Measurements from ENCODE around the gene FAM149B1.

Gene FAM149B1

GRCh38 chr10:73183667-73184281, 15.9 kb downstream of the FAM149B1 start:
- Histone ChIP-seq H2BK5ac (ENCODE audit: low read depth, low read length, poor library complexity, severe bottlenecking) (no peak overlapping the region), H3K4me3 (ENCODE audit: insufficient read depth in 1 of 2, low read depth in 1 of 2, low read length in 2 of 2) (peak overlapping the region in 1 of 2 experiments; percentile 9)

GRCh38 chr10:73186266-73186665, 18.3 kb downstream of the FAM149B1 start:
- H2BK120ac ChIP-seq (ENCODE audit: low read depth, low read length) = no peak overlapping the region

More at GRCh38 chr10:73183667-73184281, 15.9 kb downstream of the FAM149B1 start:
- no peak overlapping the region for H3K18ac ChIP-seq (ENCODE audit: low read depth in 1 of 2, low read length in 2 of 2)
- H3K9ac ChIP-seq (ENCODE audit: low read length) = peak overlapping the region; percentile 79
- no peak overlapping the region for H3K14ac ChIP-seq (ENCODE audit: low read length in 2 of 2)
- H3K27me3 ChIP-seq (ENCODE audit: control insufficient read depth in 1 of 2, insufficient read depth in 1 of 2, low read length in 2 of 2) = no peaks in the 10 kb centered on the region
- no peak overlapping the region for H2AK5ac ChIP-seq (ENCODE audit: low read length, severe bottlenecking)
- H3K23ac ChIP-seq (ENCODE audit: low read length in 2 of 2) = no peak overlapping the region
- no peak overlapping the region for H3K4me2 ChIP-seq (ENCODE audit: low read length, poor library complexity, severe bottlenecking)
- no peak overlapping the region for H2BK12ac ChIP-seq (ENCODE audit: low read length in 2 of 2)
- H3K36me3 ChIP-seq (ENCODE audit: control insufficient read depth in 1 of 2, insufficient read depth in 2 of 2, low read depth in 1 of 2, low read length in 2 of 2) = peaks cover 6 to 43% of the 10 kb centered on the region in 2 experiments
- DNase-seq = no peak
- H2BK120ac ChIP-seq (ENCODE audit: low read depth, low read length) = no peak overlapping the region
- peaks cover 21% of the 10 kb centered on the region for H3K9me3 ChIP-seq (ENCODE audit: control insufficient read depth, low read length)
- H4K91ac ChIP-seq (ENCODE audit: low read length) = no peak overlapping the region
- 98% methylated on average over 3 of the region's 3 CpGs for whole genome bisulfite sequencing
- no peak overlapping the region for H3K4ac ChIP-seq (ENCODE audit: low read depth in 1 of 2, low read length in 2 of 2)
- no peak overlapping the region for H3K27ac ChIP-seq (ENCODE audit: low read length, poor library complexity, severe bottlenecking)
- no peak overlapping the region for H4K8ac ChIP-seq (ENCODE audit: low read length)
- H2AFZ ChIP-seq (ENCODE audit: low read depth, low read length) = no peak overlapping the region
- no peak overlapping the region for H2BK15ac ChIP-seq (ENCODE audit: low read depth, poor library complexity, severe bottlenecking)
- H3K4me1 ChIP-seq (ENCODE audit: control insufficient read depth, insufficient read depth, low read depth, low read length) = no peaks in the 10 kb centered on the region
- no peaks in the 10 kb centered on the region for H3K79me1 ChIP-seq (replicated peaks; ENCODE audit: low read length, poor library complexity, severe bottlenecking)

GRCh38 chr10:73190188-73190587, 22.3 kb downstream of the FAM149B1 start:
- Histone ChIP-seq H3K14ac (ENCODE audit: low read length in 2 of 2) (no peak overlapping the region), H2AK5ac (ENCODE audit: low read length, severe bottlenecking) (no peak overlapping the region), H2BK15ac (ENCODE audit: low read depth, poor library complexity, severe bottlenecking) (no peak overlapping the region), H4K91ac (ENCODE audit: low read length) (no peak overlapping the region), H3K4me1 (ENCODE audit: control insufficient read depth, insufficient read depth, low read depth, low read length) (no peaks in the 10 kb centered on the region), H3K9me3 (ENCODE audit: control insufficient read depth, low read length) (no peaks in the 10 kb centered on the region), H2BK5ac (ENCODE audit: low read depth, low read length, poor library complexity, severe bottlenecking) (no peak overlapping the region), H2AFZ (ENCODE audit: low read depth, low read length) (no peak overlapping the region), H3K27me3 (ENCODE audit: control insufficient read depth in 1 of 2, insufficient read depth in 1 of 2, low read length in 2 of 2) (no peaks in the 10 kb centered on the region), H3K36me3 (ENCODE audit: control insufficient read depth in 1 of 2, insufficient read depth in 2 of 2, low read depth in 1 of 2, low read length in 2 of 2) (peaks cover 7 to 39% of the 10 kb centered on the region in 2 experiments), H3K79me1 (replicated peaks; ENCODE audit: low read length, poor library complexity, severe bottlenecking) (no peaks in the 10 kb centered on the region), H3K23ac (ENCODE audit: low read length in 2 of 2) (no peak overlapping the region), H2BK12ac (ENCODE audit: low read length in 2 of 2) (no peak overlapping the region), H3K27ac (ENCODE audit: low read length, poor library complexity, severe bottlenecking) (no peak overlapping the region), H2BK120ac (ENCODE audit: low read depth, low read length) (no peak overlapping the region), H3K18ac (ENCODE audit: low read depth in 1 of 2, low read length in 2 of 2) (no peak overlapping the region), H3K4me3 (ENCODE audit: insufficient read depth in 1 of 2, low read depth in 1 of 2, low read length in 2 of 2) (no peak overlapping the region), H3K4me2 (ENCODE audit: low read length, poor library complexity, severe bottlenecking) (no peak overlapping the region), H3K9ac (ENCODE audit: low read length) (no peak overlapping the region), H3K4ac (ENCODE audit: low read depth in 1 of 2, low read length in 2 of 2) (no peak overlapping the region), H4K8ac (ENCODE audit: low read length) (no peak overlapping the region)
- DNase-seq = no peak
- 100% methylated on average over 2 of the region's 5 CpGs for WGBS

More at GRCh38 chr10:73186266-73186665, 18.3 kb downstream of the FAM149B1 start:
- no peak overlapping the region for H3K4ac ChIP-seq (ENCODE audit: low read depth in 1 of 2, low read length in 2 of 2)
- H2BK5ac ChIP-seq (ENCODE audit: low read depth, low read length, poor library complexity, severe bottlenecking) = no peak overlapping the region
- no peak overlapping the region for H3K14ac ChIP-seq (ENCODE audit: low read length in 2 of 2)
- no peak overlapping the region for H2AFZ ChIP-seq (ENCODE audit: low read depth, low read length)
- H3K9me3 ChIP-seq (ENCODE audit: control insufficient read depth, low read length) = peaks cover 12% of the 10 kb centered on the region
- H3K4me2 ChIP-seq (ENCODE audit: low read length, poor library complexity, severe bottlenecking) = no peak overlapping the region
- H3K4me3 ChIP-seq (ENCODE audit: insufficient read depth in 1 of 2, low read depth in 1 of 2, low read length in 2 of 2) = no peak overlapping the region
- no peak overlapping the region for H4K8ac ChIP-seq (ENCODE audit: low read length)
- peaks cover 3 to 29% of the 10 kb centered on the region in 2 experiments for H3K36me3 ChIP-seq (ENCODE audit: control insufficient read depth in 1 of 2, insufficient read depth in 2 of 2, low read depth in 1 of 2, low read length in 2 of 2)
- H3K79me1 ChIP-seq (replicated peaks; ENCODE audit: low read length, poor library complexity, severe bottlenecking) = no peaks in the 10 kb centered on the region
- no peak overlapping the region for H3K27ac ChIP-seq (ENCODE audit: low read length, poor library complexity, severe bottlenecking)
- H4K91ac ChIP-seq (ENCODE audit: low read length) = no peak overlapping the region
- no peak overlapping the region for H2AK5ac ChIP-seq (ENCODE audit: low read length, severe bottlenecking)
- H3K23ac ChIP-seq (ENCODE audit: low read length in 2 of 2) = no peak overlapping the region
- no peak overlapping the region for H2BK15ac ChIP-seq (ENCODE audit: low read depth, poor library complexity, severe bottlenecking)
- 100% methylated on average over 1 of the region's 1 CpG for WGBS
- H3K18ac ChIP-seq (ENCODE audit: low read depth in 1 of 2, low read length in 2 of 2) = no peak overlapping the region
- H3K27me3 ChIP-seq (ENCODE audit: control insufficient read depth in 1 of 2, insufficient read depth in 1 of 2, low read length in 2 of 2) = no peaks in the 10 kb centered on the region
- no peak overlapping the region for H3K9ac ChIP-seq (ENCODE audit: low read length)
- H3K4me1 ChIP-seq (ENCODE audit: control insufficient read depth, insufficient read depth, low read depth, low read length) = no peaks in the 10 kb centered on the region
- no peak for DNase-seq
- H2BK12ac ChIP-seq (ENCODE audit: low read length in 2 of 2) = no peak overlapping the region

- Histone ChIP-seq H3K79me1 (replicated peaks; ENCODE audit: low read length, poor library complexity, severe bottlenecking) (peaks cover 2% of the 10 kb centered on the region), H3K4me1 (ENCODE audit: control insufficient read depth, insufficient read depth, low read depth, low read length) (no peaks in the 10 kb centered on the region), H2BK12ac (ENCODE audit: low read length in 2 of 2) (no peak overlapping the region), H4K91ac (ENCODE audit: low read length) (no peak overlapping the region), H3K23ac (ENCODE audit: low read length in 2 of 2) (no peak overlapping the region), H3K4me2 (ENCODE audit: low read length, poor library complexity, severe bottlenecking) (no peak overlapping the region), H3K27me3 (ENCODE audit: control insufficient read depth in 1 of 2, insufficient read depth in 1 of 2, low read length in 2 of 2) (no peaks in the 10 kb centered on the region), H2AK5ac (ENCODE audit: low read length, severe bottlenecking) (no peak overlapping the region), H2BK5ac (ENCODE audit: low read depth, low read length, poor library complexity, severe bottlenecking) (no peak overlapping the region), H2BK120ac (ENCODE audit: low read depth, low read length) (no peak overlapping the region), H3K4me3 (ENCODE audit: insufficient read depth in 1 of 2, low read depth in 1 of 2, low read length in 2 of 2) (no peak overlapping the region), H3K27ac (ENCODE audit: low read length, poor library complexity, severe bottlenecking) (no peak overlapping the region), H2AFZ (ENCODE audit: low read depth, low read length) (no peak overlapping the region), H4K8ac (ENCODE audit: low read length) (no peak overlapping the region), H3K9ac (ENCODE audit: low read length) (no peak overlapping the region), H3K18ac (ENCODE audit: low read depth in 1 of 2, low read length in 2 of 2) (no peak overlapping the region), H3K36me3 (ENCODE audit: control insufficient read depth in 1 of 2, insufficient read depth in 2 of 2, low read depth in 1 of 2, low read length in 2 of 2) (peaks cover 15 to 23% of the 10 kb centered on the region in 2 experiments), H3K4ac (ENCODE audit: low read depth in 1 of 2, low read length in 2 of 2) (no peak overlapping the region), H2BK15ac (ENCODE audit: low read depth, poor library complexity, severe bottlenecking) (no peak overlapping the region), H3K14ac (ENCODE audit: low read length in 2 of 2) (no peak overlapping the region), H3K9me3 (ENCODE audit: control insufficient read depth, low read length) (no peaks in the 10 kb centered on the region)
- DNase-seq = no peak
- WGBS = 91% methylated on average over 2 of the region's 3 CpGs
Measured at GRCh38 chr10:73205081-73205480, 37.2 kb downstream of the FAM149B1 start.

Measured in mesenchymal stem cell (in vitro differentiated cells and primary cell).